SKM-1 treated with dmso at 0.1 percent for 144 hours (cell line): ENCODE data around the gene SAMM50.

ENCODE experiments used
- DNase-seq: peaks from one replicate; lab custom pipeline; 2025; ENCODE audit not compliant: unreplicated experiment; lab: John Stamatoyannopoulos, UW

The SAMM50 gene

GRCh38 chr22:44026630-44027511 lies 71.6 kb downstream of the SAMM50 start:
- peak; percentile 86 for DNase-seq

GRCh38 chr22:44028091-44028490 lies 72.8 kb downstream of the SAMM50 start:
- no peak for DNase-seq

- DNase-seq, result no peak
Measured at GRCh38 chr22:44029069-44029468, 73.8 kb downstream of the SAMM50 start.

- no peak for DNase-seq
Measured at GRCh38 chr22:44030051-44030701, 74.9 kb downstream of the SAMM50 start.

GRCh38 chr22:44030702-44031082 lies 75.5 kb downstream of the SAMM50 start:
- DNase-seq, result no peak

- no peak for DNase-seq
Measured at GRCh38 chr22:44031158-44031952, 76.1 kb downstream of the SAMM50 start.

GRCh38 chr22:44032126-44032730 lies 77.0 kb downstream of the SAMM50 start:
- DNase-seq, result no peak

- DNase-seq, result no peak
Measured at GRCh38 chr22:44033287-44033686, 78.0 kb downstream of the SAMM50 start.

- no peak for DNase-seq
Measured at GRCh38 chr22:44033694-44034093, 78.5 kb downstream of the SAMM50 start.

GRCh38 chr22:44037519-44038375 lies 82.5 kb downstream of the SAMM50 start:
- no peak for DNase-seq

- DNase-seq, result no peak
Measured at GRCh38 chr22:44039566-44040171, 84.4 kb downstream of the SAMM50 start.

GRCh38 chr22:44042249-44043218 lies 87.3 kb downstream of the SAMM50 start:
- DNase-seq, result no peak

GRCh38 chr22:44045145-44045544 lies 89.9 kb downstream of the SAMM50 start:
- no peak for DNase-seq
